NK-92 (cell line): ENCODE measurements around the gene IMPACT.

ENCODE experiments used
- DNase-seq: peaks from one replicate; lab custom pipeline; 2025; ENCODE audit not compliant: unreplicated experiment; lab: John Stamatoyannopoulos, UW

IMPACT gene, protein sequence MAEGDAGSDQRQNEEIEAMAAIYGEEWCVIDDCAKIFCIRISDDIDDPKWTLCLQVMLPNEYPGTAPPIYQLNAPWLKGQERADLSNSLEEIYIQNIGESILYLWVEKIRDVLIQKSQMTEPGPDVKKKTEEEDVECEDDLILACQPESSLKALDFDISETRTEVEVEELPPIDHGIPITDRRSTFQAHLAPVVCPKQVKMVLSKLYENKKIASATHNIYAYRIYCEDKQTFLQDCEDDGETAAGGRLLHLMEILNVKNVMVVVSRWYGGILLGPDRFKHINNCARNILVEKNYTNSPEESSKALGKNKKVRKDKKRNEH

DNA sequence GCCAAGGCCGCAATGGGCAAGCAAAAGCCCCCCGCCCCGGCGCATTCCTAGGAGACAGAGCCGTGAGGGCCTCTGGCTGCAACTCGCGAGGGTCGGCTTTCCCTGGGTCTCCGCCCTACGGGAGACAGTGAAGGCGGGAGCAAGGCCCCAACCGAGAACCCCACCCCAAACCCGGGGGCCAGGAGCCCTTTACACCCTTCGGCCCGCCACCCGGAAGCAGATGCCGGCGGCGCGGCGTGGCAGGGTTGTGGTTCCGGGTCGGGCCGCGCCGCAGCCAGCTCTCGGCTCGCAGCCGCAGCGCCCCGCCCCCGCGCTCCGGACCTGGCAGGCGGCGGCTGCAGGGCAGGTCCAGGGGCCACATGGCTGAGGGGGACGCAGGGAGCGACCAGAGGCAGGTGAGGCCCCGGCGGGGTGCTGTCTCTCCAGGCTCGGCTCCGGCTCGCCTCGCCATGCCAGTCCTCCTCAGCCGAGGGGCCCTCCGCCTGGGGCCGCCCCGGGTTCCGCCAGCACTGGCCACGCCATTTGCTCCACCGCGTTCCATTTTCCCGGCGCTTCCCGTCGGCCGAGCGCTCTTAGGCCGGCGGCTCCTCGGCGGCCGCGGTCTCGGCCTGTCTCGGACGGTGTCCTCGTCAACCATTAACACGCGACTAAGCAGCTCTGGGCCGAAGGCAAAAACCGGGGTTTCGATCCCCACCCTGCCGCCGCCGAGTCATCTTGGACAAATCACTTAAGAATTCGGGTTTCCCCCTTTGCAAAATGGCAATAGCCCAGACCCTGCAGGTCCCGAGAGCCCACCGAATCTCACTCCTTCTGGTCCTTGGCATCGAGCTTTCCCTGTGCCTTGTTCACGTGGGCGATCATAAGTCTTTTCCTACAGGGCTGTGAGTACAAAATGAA, at the start of gene IMPACT:
Gene IMPACT, plus strand, starts transcription at position 273 of the 897 bp plus-strand sequence. Its CDS starts 87 bp downstream, at position 360.
- DNase-seq = no peak

GRCh38 chr18:24378598-24378997, 47.9 kb upstream of the IMPACT start:
- no peak for DNase-seq

GRCh38 chr18:24380163-24380747, 46.2 kb upstream of the IMPACT start:
- no peak for DNase-seq

- no peak for DNase-seq
Measured at GRCh38 chr18:24381126-24381525, 45.3 kb upstream of the IMPACT start.

- no peak for DNase-seq
Measured at GRCh38 chr18:24386681-24387080, 39.8 kb upstream of the IMPACT start.

- DNase-seq = no peak
Measured at GRCh38 chr18:24388957-24389356, 37.5 kb upstream of the IMPACT start.

DNA sequence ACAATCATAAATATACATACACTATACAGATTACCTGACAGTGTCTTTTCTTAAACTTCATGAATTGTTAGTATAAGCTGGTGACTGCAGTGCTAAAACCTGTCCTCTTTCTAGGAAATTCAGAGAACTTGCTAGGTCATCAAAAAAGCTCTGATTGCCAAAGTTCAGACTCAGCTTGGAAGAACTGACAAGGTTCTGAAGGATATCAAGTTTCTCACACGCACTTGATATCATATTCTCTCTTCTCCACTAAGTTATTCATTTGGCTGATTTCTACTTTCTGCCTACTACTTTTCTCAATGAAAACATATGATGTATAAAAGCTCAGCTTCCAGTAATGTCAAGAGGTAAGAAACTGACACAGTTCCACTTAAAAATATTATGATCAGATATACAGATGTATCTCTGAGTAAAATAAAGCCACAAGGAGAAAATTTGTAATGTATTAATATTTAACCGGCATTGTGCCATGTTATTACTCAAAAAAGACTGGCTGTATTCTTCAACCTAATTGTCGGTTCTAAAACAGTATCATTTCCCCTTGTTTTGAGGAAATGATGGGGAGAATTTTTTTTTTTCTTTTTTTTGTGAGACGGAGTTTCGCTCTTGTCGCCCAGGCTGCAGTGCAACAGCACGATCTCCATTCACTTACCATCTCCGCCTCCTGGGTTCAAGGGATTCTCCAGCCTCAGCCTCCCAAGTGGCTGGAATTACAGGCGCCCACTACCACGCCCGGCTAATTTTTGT, 31.2 kb upstream of the IMPACT start:
- no peak for DNase-seq

GRCh38 chr18:24396082-24396633, 30.3 kb upstream of the IMPACT start:
- no peak for DNase-seq

- DNase-seq = no peak
Measured at GRCh38 chr18:24397131-24397693, 29.3 kb upstream of the IMPACT start.

- no peak for DNase-seq
Measured at GRCh38 chr18:24397694-24398368, 28.6 kb upstream of the IMPACT start, which contains the start of gene OSBPL1A. TSS of gene OSBPL1A (minus strand) at chr18:24397824. CDS start at chr18:24377533, 20,291 bp downstream.

DNA sequence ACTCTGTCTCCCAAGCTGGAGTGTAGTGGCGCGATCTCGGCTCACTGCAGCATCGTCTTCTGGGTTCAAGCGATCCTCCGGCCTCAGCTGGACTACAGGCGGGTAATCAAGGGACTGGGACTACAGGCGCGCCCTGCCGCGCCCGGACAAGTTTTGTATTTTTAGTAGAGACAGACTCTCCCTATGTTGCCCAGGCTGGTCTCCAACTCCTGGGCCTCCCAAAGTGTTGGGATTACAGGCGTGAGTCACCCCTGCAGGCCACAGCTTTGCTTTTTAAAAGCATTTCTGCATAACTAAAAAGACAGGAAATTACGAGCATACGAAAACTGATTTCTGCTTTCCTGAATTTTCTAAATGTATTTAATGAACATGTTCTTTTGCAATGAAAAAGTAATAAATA, 27.9 kb upstream of the IMPACT start:
- no peak for DNase-seq

DNA sequence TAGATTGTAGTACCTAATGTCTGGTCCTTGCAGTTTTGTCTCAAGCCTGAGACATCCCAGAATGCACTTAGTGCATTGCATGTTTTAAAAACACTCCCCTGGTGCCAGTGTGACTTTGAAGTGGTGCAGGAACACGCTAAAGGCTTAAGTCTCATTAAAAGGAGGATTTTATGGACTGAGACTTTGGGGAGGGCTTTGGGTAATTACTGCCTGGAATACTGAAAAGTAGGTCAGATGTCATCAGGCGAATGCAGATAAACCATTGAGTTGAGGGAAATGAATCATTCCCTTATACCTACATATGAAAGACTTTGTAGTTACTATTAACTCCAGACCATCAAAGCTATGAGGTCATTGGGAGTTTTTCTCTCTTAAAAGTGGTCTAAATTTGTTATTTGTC, 25.9 kb upstream of the IMPACT start:
- no peak for DNase-seq

DNA sequence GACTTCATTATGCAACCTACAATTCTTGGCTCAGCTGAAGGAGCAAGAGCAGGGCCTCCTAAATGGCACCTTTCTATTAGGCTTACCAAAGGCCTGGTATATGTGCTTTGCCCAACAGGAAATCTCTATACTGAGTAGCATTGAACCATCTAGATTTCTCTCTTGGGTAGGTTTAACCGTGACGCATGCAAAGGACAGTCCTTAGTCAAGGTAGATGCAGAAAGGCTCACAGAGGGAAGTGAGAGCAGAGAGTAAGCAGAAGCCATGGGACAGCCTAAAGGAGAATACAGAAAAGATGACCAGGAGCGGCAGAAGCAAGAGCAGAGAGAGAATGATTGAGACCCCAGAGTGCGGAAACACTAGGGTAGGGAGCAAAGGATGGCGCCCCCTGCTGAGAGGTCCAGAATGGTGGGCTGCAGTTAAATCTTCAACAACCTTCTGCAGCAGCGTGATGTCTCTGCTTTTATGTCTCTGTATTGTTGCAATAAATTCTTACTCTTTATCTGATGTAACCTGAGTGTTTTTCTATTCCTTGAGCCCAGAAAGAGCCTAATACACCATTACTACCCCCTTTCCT, 24.2 kb upstream of the IMPACT start:
- DNase-seq = no peak

DNA sequence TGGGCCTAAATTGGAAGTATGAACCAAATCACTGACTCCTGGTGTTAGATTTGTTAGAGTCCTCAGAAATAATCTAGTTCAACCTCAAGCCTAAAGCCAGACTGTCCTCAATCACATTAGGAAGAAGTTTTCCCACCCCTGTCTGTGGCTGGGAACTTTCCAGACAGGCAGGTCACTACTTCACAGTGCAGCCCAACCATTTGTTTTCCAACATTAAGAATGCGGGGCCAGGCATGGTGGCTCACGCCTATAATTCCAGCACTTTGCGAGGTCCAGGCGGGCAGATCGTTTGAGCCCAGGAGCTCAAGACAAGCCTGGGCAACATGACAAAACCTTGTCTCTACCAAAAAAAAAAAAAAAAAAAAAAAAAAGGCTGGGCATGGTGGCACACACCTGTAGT, 23.4 kb upstream of the IMPACT start:
- DNase-seq = no peak

DNA sequence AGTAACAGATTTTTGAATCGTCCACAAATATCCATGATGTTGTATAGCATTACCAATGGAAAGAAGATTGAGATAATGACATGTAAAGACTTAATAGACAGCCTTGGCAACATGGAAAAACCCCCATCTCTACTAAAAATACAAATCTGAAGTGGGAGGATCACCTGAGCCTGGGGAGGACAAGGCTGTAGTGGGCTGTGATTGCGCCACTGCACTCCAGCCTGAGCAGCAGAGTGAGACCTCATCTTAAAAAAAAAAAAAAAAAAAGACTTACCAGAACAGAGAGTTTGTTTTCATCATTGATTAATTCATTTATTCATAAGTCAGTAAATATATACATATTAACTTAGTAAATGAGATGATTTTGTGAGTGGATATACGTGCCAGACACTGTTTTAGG, 21.9 kb upstream of the IMPACT start:
- DNase-seq = no peak

GRCh38 chr18:24408496-24408895, 18.0 kb upstream of the IMPACT start:
- no peak for DNase-seq

GRCh38 chr18:24413148-24413547, 13.3 kb upstream of the IMPACT start:
- no peak for DNase-seq

DNA sequence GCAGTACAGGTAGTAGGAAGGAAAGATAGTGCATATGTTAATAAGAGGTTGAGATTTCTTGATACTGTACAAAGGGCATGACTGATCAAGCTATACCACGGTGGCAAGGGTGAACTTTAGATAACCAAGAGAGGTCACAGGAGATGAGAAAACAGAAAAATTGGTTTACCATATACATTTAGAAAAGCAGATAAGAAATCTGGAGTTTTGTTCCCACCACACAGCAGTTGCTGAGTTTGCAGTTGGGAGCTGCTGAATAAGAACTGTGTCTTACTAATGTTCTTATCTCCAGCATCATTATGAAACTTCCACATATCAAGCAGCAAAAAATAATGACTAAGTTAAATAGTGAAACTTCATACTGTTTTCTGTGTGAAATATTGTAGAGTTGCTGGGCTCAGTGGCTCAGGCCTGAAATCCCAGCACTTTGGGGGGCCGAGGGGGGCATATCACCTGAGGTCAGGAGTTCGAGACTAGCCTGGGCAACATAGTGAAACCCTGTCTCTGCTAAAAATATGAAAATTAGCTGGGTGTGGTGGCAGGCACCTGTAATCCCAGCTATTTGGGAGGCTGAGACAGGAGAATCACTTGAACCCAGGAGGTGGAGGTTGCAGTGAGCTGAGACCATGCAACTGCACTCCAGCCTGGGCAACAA, 12.0 kb upstream of the IMPACT start:
- DNase-seq = no peak

GRCh38 chr18:24417480-24417879, 9.0 kb upstream of the IMPACT start:
- no peak for DNase-seq
